Stimulated activated CD4-positive, alpha-beta T cell treated with anti-CD3 and anti-CD28 coated beads, Interleukin-2, amount 100 ng/mL, for 4 hours (primary cell): ENCODE measurements around the gene UFC1.

ENCODE experiments used
- DNase-seq: peaks from one replicate; pipeline ENCODE4 v3.0.0-alpha.2; 2020; ENCODE audit warnings: low read depth

The UFC1 gene

GRCh38 chr1:161193561-161194235, 39.9 kb downstream of the UFC1 start:
- DNase-seq = no peak

- no peak for DNase-seq
These were observed 41.4 kb downstream of the UFC1 start for GRCh38 chr1:161195171-161195570.

GRCh38 chr1:161196111-161196510, 42.3 kb downstream of the UFC1 start:
- no peak for DNase-seq

- no peak for DNase-seq
These were observed 43.0 kb downstream of the UFC1 start for GRCh38 chr1:161196521-161197451.

- DNase-seq = no peak
These were observed 43.9 kb downstream of the UFC1 start for GRCh38 chr1:161197560-161198193.

- no peak for DNase-seq
These were observed 44.6 kb downstream of the UFC1 start for GRCh38 chr1:161198194-161198896.

GRCh38 chr1:161198897-161199431, 45.2 kb downstream of the UFC1 start, which contains the start of gene ADAMTS4:
ADAMTS4 (minus strand) TSS chr1:161199054; CDS start chr1:161198627, 427 bp downstream.
- DNase-seq = no peak

- no peak for DNase-seq
These were observed 45.8 kb downstream of the UFC1 start for GRCh38 chr1:161199506-161200139.

GRCh38 chr1:161200421-161200991, 46.7 kb downstream of the UFC1 start:
- DNase-seq = no peak

GRCh38 chr1:161200992-161201835, 47.4 kb downstream of the UFC1 start:
- no peak for DNase-seq

- peak; percentile 94 for DNase-seq
These were observed 48.3 kb downstream of the UFC1 start, which contains the start of gene NDUFS2 for GRCh38 chr1:161201836-161202712. NDUFS2 (plus strand) TSS chr1:161202367; CDS start chr1:161202386, 19 bp downstream.

GRCh38 chr1:161206411-161207140, 52.8 kb downstream of the UFC1 start:
- no peak for DNase-seq

GRCh38 chr1:161207173-161207572, 53.4 kb downstream of the UFC1 start:
- no peak for DNase-seq
